HepG2 (cell line): ENCODE measurements around the gene SRXN1. TPM values are rescaled to one million over a fixed set of nuclear protein-coding genes. Genes with fewer than 3 reads are reported as not detected.

ENCODE experiments used
- DMAP1 ChIP-seq: IDR thresholded peaks from 2 replicates; pipeline ENCODE4 v1.6.1; 2016
- DNMT1 ChIP-seq: sonication (generic); formaldehyde crosslinking; IDR thresholded peaks from 2 replicates; pipeline ENCODE4 v1.5.1; 2020; ENCODE audit warnings: mild to moderate bottlenecking, missing genetic modification reagents
- HINFP ChIP-seq: sonication (generic); formaldehyde crosslinking; IDR thresholded peaks from 2 replicates; pipeline ENCODE4 v1.4.0; 2020; ENCODE audit warnings: low read depth, mild to moderate bottlenecking, missing genetic modification reagents
- HNRNPLL ChIP-seq: fragments of 200-400 bp; formaldehyde crosslinking; IDR thresholded peaks from 2 replicates; pipeline ENCODE4 v1.6.1; 2017; ENCODE audit warnings: mild to moderate bottlenecking, low read depth, low read length; ENCODE audit not compliant: poor library complexity, severe bottlenecking
- JUND ChIP-seq: sonication (generic); formaldehyde crosslinking; IDR thresholded peaks from 2 replicates; pipeline ENCODE4 v1.8.0; 2022; ENCODE audit warnings: mild to moderate bottlenecking, missing genetic modification reagents
- MAX ChIP-seq: IDR thresholded peaks from 2 replicates; pipeline ENCODE4 v1.6.1; 2012; ENCODE audit warnings: inconsistent platforms
- ONECUT2 ChIP-seq: sonication (generic); formaldehyde crosslinking; IDR thresholded peaks from 2 replicates; pipeline ENCODE4 v1.4.0; 2020; ENCODE audit warnings: missing genetic modification reagents
- PLSCR1 ChIP-seq: sonication (generic); formaldehyde crosslinking; IDR thresholded peaks from 2 replicates; pipeline ENCODE4 v1.5.0; 2020; ENCODE audit warnings: missing genetic modification reagents, mild to moderate bottlenecking, borderline replicate concordance
- POLR2A ChIP-seq, 2 experiments: IDR thresholded peaks; 2 replicates each; pipeline ENCODE4 v1.6.1; 2011; ENCODE audit warnings: low read depth in 2 of 2, low read length in 2 of 2, mild to moderate bottlenecking in 1 of 2, moderate library complexity in 1 of 2; ENCODE audit not compliant: insufficient read depth in 1 of 2
- SMARCC2 ChIP-seq: fragments of 450-650 bp; IDR thresholded peaks from 2 replicates; pipeline ENCODE4 v1.6.1; 2017; ENCODE audit warnings: antibody characterized with exemption, mild to moderate bottlenecking
- SP5 ChIP-seq: IDR thresholded peaks from 2 replicates; pipeline ENCODE4 v1.6.1; 2016; ENCODE audit warnings: low read depth, borderline replicate concordance
- SRSF1 ChIP-seq: fragments of 200-400 bp; formaldehyde crosslinking; optimal IDR thresholded peaks from 2 replicates; pipeline ENCODE3; 2017; ENCODE audit warnings: mild to moderate bottlenecking, low read depth, low read length, moderate library complexity
- TBL1XR1 ChIP-seq: fragments of 150-350 bp; IDR thresholded peaks from 2 replicates; pipeline ENCODE4 v1.6.1; 2014; ENCODE audit warnings: borderline replicate concordance, low read length; ENCODE audit not compliant: partially characterized antibody
- TFAP4 ChIP-seq: sonication (generic); IDR thresholded peaks from 2 replicates; pipeline ENCODE4 v1.6.1; 2016; ENCODE audit warnings: low read depth, borderline replicate concordance
- ZMAT5 ChIP-seq: sonication (generic); formaldehyde crosslinking; IDR thresholded peaks from 2 replicates; pipeline ENCODE4 v1.5.0; 2020; ENCODE audit warnings: mild to moderate bottlenecking, low read depth, missing genetic modification reagents, borderline replicate concordance
- ZNF180 ChIP-seq: sonication (generic); formaldehyde crosslinking; IDR thresholded peaks from 2 replicates; pipeline ENCODE4 v1.4.0; 2020; ENCODE audit warnings: low read depth, missing genetic modification reagents, borderline replicate concordance
- ZNF484 ChIP-seq: sonication (generic); formaldehyde crosslinking; IDR thresholded peaks from 2 replicates; pipeline ENCODE4 v1.5.1; 2020; ENCODE audit warnings: mild to moderate bottlenecking, low read depth, missing genetic modification reagents, borderline replicate concordance
- ZNF496 ChIP-seq: sonication (generic); formaldehyde crosslinking; IDR thresholded peaks from 2 replicates; pipeline ENCODE4 v1.8.1; 2023; ENCODE audit warnings: mild to moderate bottlenecking, moderate library complexity, missing genetic modification reagents; ENCODE audit not compliant: insufficient replicate concordance
- ZNF547 ChIP-seq: sonication (generic); formaldehyde crosslinking; IDR thresholded peaks from 2 replicates; pipeline ENCODE4 v1.5.1; 2020; ENCODE audit warnings: mild to moderate bottlenecking, missing genetic modification reagents
- ZNF597 ChIP-seq: sonication (generic); formaldehyde crosslinking; IDR thresholded peaks from 2 replicates; pipeline ENCODE4 v1.5.0; 2020; ENCODE audit warnings: missing genetic modification reagents
- ZNF652 ChIP-seq: IDR thresholded peaks from 2 replicates; pipeline ENCODE4 v1.6.1; 2016; ENCODE audit warnings: low read depth, borderline replicate concordance
- ZNF660 ChIP-seq: sonication (generic); formaldehyde crosslinking; IDR thresholded peaks from 2 replicates; pipeline ENCODE4 v1.5.1; 2020; ENCODE audit warnings: mild to moderate bottlenecking, low read depth, missing genetic modification reagents, borderline replicate concordance
- ZNF674 ChIP-seq: sonication (generic); formaldehyde crosslinking; IDR thresholded peaks from 2 replicates; pipeline ENCODE4 v1.5.0; 2020; ENCODE audit warnings: low read depth, mild to moderate bottlenecking, missing genetic modification reagents
- ZNF773 ChIP-seq: sonication (generic); formaldehyde crosslinking; IDR thresholded peaks from 2 replicates; pipeline ENCODE4 v1.4.0; 2020; ENCODE audit warnings: missing genetic modification reagents, borderline replicate concordance
- ZNF776 ChIP-seq: sonication (generic); formaldehyde crosslinking; IDR thresholded peaks from 2 replicates; pipeline ENCODE4 v1.4.0; 2020; ENCODE audit warnings: mild to moderate bottlenecking, missing genetic modification reagents
- polyA plus RNA-seq, 8 experiments: library from polyadenylated mRNA; depleted of rRNA in 3 of 8; stranded (reverse) in 7 of 8; unstranded in 1 of 8; fragments of >200 nt; fragmentation: Illumina TruSeq in 4 of 8; extraction: Trizol in 4 of 8; gene quantifications; 2 replicates each; pipeline versions ENCODE4 v1.2.1 to v1.2.3, GENCODE V29; 2011 to 2016; ENCODE audit warnings: low read depth in 4 of 8, missing spikeins in 1 of 8, mixed read lengths in 1 of 8; ENCODE audit not compliant: insufficient read depth in 1 of 8
- total RNA-seq, 5 experiments: library from RNA; depleted of rRNA; stranded (reverse); fragments of >200 nt; fragmentation: Illumina TruSeq; extraction: Trizol; gene quantifications; 2 replicates each; pipeline ENCODE4 v1.2.3, GENCODE V29; 2016; ENCODE audit warnings: low read depth in 1 of 5

The SRXN1 gene
- total and polyA plus RNA-seq, 2 of the 13 experiments (the other 11 are each of a cell fraction or from before 2014, with no cell fraction given) = 29.9 to 87.7 TPM

- TF ChIP-seq ZNF484 (no peak), DMAP1 (CRISPR knock-in tag) (no peak), ZNF547 (CRISPR knock-in tag) (no peak), ZNF597 (CRISPR knock-in tag) (no peak), POLR2A (IDR thresholded peaks at IDR 0.05; ENCODE audit: insufficient read depth in 1 of 2, low read depth in 2 of 2, low read length in 2 of 2) (no peak; a peak in 1 of 4 replicates), ZNF674 (CRISPR knock-in tag) (no peak), ZNF496 (CRISPR knock-in tag) (no peak), HINFP (CRISPR knock-in tag) (no peak; the same call in 1 of the 2 replicates), DNMT1 (CRISPR knock-in tag) (no peak), ZNF180 (CRISPR knock-in tag) (no peak), ZNF660 (CRISPR knock-in tag) (no peak), TBL1XR1 (no peak), ZNF652 (CRISPR knock-in tag) (no peak), ZNF776 (no peak), TFAP4 (no peak), MAX (peak; percentile 59; the same call in 1 of the 2 replicates), ZMAT5 (no peak), HNRNPLL (no peak), SMARCC2 (no peak), SRSF1 (no peak), SP5 (CRISPR knock-in tag) (no peak), ZNF773 (peak; percentile 53; the same call in 1 of the 2 replicates), JUND (no peak), PLSCR1 (CRISPR knock-in tag) (no peak), ONECUT2 (no peak)
Measured at GRCh38 chr20:651713-652614, 1.0 kb downstream of the SRXN1 start (continued).
